Mammary epithelial cell (primary cell): ENCODE results near the gene RNF214.

ENCODE experiments used
- CTCF ChIP-seq, 2 donors: IDR thresholded peaks in 1 of 2; conservative IDR thresholded peaks in 1 of 2; 2 replicates each; pipeline ENCODE4 v1.5.1; 2011 to 2012; ENCODE audit warnings: inconsistent platforms in 2 of 2, low read length in 2 of 2, mild to moderate bottlenecking in 2 of 2, control low read depth in 1 of 2, low read depth in 1 of 2; ENCODE audit not compliant: insufficient read depth in 1 of 2; ENCODE audit errors: extremely low read depth in 1 of 2
- EZH2 ChIP-seq: IDR thresholded peaks from 2 replicates; pipeline ENCODE4 v1.6.1; 2012; ENCODE audit warnings: low read length, inconsistent platforms, borderline replicate concordance

DNA sequence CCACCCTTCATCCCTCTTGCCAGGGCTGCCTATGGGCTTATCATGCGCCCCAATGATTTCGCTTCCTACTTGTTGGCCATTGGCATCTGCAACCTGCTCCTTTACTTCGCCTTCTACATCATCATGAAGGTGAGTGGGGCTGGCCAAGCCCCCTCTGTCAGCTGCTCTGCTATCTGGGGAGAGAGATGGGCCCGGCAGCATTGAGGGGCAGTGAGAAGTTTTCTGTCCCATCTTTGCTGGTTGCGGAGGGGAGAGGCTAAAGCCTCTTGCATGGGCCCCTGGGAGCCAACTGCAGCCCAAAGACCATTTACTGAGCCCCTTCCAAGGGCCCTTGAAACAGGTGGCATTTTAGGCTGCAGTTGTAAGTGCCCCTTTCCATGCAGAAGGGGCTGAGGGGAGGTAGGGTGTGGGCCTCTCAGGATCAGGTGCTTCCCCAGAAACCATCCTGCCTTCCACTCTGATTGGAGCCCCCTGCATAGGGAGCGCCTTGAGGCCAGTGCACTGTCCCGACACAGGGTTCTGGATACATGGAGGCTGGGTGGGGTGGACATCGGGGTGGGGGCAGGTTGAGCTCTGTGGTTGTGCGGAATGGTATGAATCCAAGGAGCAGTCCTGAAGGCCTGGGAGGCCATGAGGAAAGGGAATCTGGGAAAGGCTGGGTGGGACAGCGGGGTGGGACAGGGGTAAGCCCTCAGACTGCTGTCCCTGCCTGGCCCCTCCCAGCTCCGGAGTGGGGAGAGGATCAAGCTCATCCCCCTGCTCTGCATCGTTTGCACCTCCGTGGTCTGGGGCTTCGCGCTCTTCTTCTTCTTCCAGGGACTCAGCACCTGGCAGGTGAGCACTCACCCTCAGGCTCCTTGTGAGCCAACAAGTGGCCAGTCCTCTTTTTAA is 39.1 kb upstream of the RNF214 start:
- TF ChIP-seq CTCF (conservative IDR thresholded peaks at IDR 0.05 in 1 of 2, IDR thresholded peaks at IDR 0.05 in 1 of 2; ENCODE audit: extremely low read depth in 1 of 2, insufficient read depth in 1 of 2, low read depth in 1 of 2, low read length in 2 of 2) (no peak), EZH2 (no peak)
